Fibroblast of upper back skin (primary cell): ENCODE data around the gene YOD1.

Experiments used
- DNase-seq: peaks from one replicate; pipeline ENCODE4 v3.0.0-alpha.2; 2013

YOD1 gene

DNA sequence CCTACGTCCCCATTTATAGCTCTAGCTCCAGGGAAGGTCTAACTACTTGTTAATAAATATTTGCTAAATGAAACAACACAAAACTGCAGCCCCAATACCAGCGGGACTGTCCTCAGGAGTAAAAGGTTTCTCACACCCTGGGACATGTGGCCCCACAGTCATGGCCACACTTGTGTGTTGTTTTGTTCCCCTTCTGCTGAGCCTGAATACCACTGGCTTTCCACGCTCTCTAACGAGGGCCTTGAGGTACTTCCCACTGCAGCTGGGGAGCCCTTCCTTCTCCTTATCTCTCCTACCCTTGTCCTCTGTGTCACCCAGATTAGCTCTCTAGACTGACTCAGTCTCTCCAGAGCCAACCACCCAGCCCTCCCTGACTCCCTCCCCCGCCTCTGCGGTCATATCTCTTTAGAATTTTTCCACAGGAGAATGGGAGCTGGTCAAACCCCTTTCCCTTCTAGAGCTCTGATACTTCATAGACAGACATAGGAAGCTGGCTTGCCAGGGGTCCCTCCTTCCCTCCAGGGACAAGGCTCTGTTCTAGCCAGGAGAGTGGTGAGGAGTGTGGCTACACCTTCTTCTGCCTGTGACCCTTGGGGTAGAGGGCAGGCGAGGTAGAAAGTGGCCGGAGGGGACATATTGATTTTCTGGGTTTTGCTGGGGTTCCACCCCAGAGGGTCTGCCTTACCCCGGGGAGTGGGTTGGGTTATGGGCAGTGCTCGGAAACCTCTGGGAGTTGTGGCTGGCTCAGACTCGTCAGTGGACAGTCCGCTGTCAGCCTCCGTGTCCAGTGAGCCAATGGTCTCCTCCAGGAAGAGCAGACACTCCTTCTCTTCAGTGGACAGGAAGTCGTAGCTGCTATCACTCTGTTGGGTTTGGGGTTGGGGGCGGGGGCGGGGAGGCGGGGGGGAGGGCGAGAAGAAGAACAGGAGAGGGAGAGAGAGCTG lies 26.5 kb downstream of the YOD1 start:
- peak; percentile 20 for DNase-seq

DNA sequence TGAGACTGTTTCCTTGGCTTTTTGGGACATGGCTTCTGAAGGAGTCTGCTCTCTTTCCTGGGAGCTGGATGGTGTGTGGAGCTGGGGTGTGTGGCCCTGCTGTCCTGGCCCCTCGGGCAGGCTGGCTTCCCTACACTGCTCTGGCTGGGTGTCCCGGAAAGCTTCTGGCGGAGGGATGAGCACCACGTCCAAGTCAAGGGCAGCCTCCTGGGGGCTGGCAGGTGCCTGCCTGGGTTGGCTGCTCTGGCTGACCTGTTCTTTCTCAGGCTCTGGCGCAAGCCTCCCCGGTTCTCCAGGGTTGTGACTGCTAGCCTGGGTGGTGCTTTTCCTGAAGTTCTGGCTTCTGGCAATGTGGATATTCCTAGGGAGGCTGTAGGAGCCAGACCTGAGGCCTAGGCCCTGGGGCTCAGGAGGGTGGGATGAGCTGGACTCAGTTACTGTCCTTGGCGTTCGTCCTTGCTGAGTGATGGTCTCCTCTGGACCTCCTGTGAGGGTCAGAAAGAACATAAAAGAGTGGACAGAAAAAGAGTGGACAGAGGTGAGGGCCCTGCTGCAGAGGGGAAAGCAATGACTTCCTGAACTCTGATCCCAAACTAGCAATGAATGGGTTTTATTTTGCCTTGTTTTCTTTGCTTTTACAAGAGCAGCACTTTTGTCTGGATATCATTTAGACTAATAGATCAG lies 27.9 kb downstream of the YOD1 start:
- no peak for DNase-seq

- DNase-seq, result no peak
Measured at GRCh38 chr1:207021876-207022596, 29.0 kb downstream of the YOD1 start.

DNA sequence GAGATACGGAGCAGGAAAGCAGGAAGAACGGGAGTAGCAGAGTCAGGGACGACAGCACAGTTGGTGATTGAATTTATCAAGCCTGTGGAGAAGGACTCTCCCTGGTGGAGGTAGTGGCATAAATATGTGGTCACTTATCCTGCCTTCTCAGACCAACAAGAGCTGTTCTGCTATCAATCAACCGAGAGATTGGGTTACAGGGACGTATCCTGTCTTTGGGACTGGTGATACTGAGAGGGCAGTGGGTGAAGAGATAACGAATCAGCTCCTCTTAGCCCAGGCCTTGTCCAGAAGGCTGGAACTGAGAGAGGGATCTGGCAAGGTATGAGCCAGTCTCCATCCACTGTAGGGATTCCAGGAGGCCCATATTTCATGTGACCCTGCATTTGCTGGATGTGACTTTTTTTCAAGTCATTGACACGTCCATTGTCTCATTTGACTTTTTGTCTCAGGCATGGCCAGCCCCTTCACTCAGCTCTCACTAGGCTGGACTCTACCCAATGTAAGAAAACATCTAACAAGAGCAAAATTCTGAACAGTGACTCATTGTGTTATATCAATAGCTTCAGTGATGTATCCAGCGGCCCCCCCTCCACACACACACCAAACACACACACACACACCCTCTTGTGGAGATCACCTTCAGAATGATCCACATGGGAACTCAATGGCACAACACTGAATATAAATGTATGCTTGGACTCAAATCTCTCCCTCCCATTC lies 29.7 kb downstream of the YOD1 start:
- peak; percentile 60 for DNase-seq

DNA sequence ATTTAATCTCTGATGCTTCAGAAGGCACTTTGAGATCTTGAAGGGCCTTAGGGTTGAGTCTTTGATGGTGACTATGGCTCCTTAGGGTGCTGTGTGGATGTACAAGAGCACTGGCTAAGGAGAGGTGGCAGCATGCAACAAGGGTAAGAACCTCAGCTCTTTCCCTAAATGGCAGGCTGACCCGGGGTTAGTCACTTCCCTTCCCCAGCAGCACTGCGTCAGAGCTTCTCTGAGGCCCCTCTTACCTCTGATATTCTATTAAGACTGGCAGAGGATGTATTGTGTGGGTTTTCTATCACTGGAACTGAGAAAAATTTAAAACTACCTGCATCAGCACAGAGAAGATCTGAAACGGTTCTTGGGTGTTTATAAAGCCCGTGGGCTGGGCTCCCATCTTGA lies 30.3 kb downstream of the YOD1 start:
- no peak for DNase-seq

GRCh38 chr1:207020065-207020708 lies 30.8 kb downstream of the YOD1 start:
- no peak for DNase-seq

- no peak for DNase-seq
Measured at GRCh38 chr1:207019661-207020060, 31.3 kb downstream of the YOD1 start.

DNA sequence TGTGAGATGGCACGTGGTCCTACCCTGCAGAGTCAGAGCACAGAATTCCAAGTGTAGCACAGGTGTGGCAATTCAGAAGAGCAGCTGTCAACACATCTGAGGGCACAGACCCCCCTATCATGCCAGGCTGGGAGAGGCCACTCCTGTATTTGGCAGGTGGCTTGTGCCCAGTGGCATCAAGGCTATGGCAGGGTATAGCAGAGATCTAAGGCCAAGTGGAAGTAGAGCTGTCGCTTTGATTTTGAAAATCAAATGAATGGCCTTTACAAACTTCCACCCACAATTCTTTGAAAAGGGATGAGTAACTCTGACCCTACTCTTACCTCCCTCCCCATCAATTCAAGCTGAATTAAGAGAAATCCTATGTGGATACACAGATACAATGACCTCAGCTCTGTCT lies 31.8 kb downstream of the YOD1 start:
- no peak for DNase-seq

GRCh38 chr1:207018707-207019106 lies 32.3 kb downstream of the YOD1 start:
- no peak for DNase-seq

DNA sequence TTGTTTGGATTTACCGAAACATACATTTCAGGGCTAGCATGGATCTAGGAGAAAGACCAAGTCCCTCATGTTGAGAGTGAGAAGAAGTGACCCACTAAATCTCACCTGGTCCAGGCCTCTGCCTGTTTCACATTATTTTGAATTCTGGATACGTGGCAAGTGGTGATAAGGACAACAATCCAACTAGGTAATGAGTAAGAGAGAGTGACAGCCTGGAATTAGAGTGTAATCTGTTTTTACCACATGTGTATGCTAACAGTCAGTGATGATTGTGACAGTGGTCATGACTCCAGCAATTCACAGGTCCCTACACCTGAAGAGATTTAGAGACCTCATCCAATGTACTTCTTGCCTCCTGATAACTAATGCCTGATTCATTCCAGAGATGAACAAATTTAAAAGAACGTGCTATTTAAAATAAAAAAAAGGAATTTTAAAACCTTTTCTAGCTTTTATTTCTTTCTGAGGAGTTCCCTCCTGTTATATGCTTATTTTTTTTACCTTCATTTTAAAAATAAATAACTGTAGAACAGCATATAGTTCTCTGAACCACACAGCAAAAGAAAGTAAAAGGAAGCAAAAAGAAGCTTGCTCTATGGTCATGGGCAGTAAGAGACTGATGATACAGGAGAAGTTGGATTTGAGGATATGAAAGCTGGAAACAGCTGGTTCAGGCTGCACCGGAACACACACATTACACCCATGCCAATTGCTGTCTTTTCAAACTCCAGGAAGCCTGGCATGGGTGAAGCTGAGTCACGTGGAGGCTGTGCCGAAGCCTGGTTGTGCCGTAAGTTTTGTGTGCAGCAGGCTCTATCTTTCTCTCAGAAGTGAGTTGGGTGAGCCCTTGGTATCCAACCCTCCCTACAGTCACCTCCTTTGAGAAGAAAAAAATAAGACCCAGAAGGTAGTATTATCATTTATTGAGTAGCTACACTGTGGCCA lies 33.1 kb downstream of the YOD1 start:
- no peak for DNase-seq

- no peak for DNase-seq
Measured at GRCh38 chr1:207015791-207016190, 35.2 kb downstream of the YOD1 start.

DNA sequence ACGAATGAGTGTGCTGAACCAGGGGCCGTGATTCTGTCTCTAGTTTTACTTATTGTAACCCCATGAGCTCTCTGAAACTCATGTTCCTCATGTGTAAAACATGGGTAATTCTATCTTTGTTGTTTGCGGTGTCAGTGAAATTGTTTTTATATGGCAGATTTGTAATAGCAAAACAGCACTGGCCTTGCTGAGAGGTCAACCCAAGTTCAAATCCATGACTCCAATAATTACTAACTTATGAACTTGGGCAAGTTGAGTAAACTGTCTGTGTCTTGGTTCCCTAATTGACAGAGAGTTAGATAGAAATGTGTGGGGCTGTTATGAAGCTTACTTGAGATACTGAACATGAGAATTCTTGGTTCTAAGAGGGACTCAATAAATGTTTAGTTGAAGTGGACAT lies 36.3 kb downstream of the YOD1 start:
- DNase-seq, result no peak

GRCh38 chr1:207013321-207014085 lies 37.5 kb downstream of the YOD1 start:
- no peak for DNase-seq

GRCh38 chr1:207010726-207011125 lies 40.3 kb downstream of the YOD1 start:
- no peak for DNase-seq

DNA sequence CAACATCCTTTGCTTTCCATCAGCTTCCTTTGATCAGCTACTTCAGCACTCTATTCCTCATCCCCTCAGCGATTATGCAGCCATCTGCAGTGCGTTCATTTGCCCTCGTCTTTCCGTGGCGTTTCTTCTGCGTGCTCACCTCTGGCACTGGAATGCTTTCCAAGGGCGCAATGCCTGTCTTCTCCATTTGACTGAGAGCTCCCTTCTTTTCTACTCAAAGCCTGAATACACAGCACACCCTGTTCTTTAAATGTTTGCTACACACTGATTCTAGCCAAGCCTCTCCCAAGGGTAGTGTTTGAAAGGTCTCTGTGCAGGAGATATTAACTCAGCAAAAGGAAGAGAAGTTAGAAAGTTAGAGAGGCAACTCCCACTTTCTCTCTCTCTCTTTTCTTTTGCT lies 41.1 kb downstream of the YOD1 start:
- DNase-seq, result no peak

- no peak for DNase-seq
Measured at GRCh38 chr1:207009182-207009850, 41.7 kb downstream of the YOD1 start.

DNA sequence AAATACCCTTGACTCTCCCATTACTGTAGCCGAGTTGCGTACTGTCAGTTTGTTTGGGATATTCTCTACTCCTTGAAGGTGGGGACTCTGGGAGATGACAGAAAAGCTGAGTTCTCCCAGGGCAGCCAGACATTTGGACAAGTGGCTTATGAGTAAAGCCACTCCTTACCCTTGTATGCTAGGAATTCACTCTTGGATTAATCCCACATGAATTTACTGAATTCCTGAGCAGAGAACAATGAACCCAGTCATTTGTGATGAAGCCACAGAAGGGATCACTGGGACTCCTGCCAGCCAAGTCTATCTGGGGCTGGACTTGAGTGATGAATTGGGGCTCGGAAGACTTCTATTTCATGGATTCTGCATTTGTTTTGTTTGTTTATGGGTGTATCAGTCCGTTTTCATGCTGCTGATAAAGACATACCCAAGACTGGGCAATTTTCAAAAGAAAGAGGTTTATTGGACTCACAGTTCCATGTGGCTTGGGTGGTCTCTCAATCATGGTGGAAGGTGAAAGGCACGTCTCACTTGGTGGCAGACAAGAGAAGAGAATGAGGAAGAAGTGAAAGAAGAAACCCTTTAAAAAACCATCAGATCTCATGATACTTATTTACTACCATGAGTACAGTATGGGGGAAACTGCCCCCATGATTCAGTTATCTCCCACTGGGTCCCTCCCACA lies 43.5 kb downstream of the YOD1 start:
- peak; percentile 98 for DNase-seq

DNA sequence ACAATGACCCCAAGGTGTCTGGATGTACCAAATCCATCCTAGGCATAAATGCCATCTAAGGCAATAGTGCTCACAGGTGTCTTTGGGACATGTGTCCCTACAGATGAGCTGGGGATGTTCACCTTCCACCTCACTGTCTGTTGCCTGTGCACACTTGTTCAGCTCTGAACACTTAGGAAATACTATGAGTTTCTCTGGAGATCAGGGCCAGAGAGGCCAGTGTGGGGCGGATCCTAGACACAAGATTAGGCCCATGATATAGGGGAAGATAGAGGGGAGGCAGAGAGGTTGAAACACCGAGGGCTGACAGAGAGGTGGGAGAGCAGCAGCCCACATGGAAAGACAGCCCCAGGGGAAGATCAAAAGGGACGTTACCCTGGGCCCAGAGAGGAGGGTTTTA lies 44.1 kb downstream of the YOD1 start:
- DNase-seq, result no peak

DNA sequence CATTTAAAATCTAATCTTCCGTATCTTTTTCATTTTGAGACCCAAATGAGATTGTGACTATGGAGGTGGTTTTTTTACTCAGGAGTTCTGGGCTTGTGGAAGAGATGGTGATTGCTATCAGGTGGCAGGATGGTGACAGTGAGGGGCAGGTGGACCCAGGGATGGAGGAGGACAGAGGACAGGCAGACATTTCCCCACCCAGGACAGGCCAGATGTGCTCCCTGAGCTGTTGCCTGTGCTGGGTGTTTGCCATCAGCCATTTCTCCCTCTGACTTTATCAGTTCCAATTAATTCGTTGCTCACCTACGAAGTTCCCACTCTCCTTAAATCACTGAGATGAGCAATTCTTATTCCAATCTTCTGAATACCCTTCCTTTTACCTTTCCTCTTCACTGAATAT lies 44.9 kb downstream of the YOD1 start:
- no peak for DNase-seq
